Measurements from ENCODE around the gene ATP8A1.

DNA sequence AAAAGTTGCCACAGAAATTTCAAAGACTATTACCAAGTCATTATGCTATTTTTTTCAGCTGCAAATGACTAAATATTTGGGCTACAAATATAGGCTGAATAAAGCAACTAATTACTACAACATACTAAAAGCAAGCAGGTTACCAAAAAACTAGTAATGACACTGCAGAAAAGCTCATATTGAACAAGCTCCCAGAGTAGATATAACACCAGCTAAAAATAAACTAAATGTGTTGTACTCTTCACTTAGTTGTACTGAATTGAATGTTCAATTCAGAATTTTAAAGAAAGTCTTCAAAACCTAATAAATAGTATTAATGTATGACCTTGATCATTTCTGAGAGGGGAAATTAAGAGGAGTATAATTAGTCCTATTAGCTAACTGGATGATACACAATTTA is 12.0 kb downstream of the ATP8A1 start:
- TF ChIP-seq POLR2A (IDR thresholded peaks at IDR 0.05) = no peak
- TF ChIP-seq POLR2AphosphoS5 (IDR thresholded peaks at IDR 0.05) = no peak
- TF ChIP-seq, protein P1, sequence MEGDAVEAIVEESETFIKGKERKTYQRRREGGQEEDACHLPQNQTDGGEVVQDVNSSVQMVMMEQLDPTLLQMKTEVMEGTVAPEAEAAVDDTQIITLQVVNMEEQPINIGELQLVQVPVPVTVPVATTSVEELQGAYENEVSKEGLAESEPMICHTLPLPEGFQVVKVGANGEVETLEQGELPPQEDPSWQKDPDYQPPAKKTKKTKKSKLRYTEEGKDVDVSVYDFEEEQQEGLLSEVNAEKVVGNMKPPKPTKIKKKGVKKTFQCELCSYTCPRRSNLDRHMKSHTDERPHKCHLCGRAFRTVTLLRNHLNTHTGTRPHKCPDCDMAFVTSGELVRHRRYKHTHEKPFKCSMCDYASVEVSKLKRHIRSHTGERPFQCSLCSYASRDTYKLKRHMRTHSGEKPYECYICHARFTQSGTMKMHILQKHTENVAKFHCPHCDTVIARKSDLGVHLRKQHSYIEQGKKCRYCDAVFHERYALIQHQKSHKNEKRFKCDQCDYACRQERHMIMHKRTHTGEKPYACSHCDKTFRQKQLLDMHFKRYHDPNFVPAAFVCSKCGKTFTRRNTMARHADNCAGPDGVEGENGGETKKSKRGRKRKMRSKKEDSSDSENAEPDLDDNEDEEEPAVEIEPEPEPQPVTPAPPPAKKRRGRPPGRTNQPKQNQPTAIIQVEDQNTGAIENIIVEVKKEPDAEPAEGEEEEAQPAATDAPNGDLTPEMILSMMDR (IDR thresholded peaks at IDR 0.05) = no peak
